UCSD-AML1 (cell line): ENCODE results near the gene NIM1K.
"Not testable (repeated sequence)": the region's sequence is repeated elsewhere in the genome, so short reads cannot be mapped to it uniquely, and the experiment has no call there.

Experiments
- DNase-seq: peaks from one replicate; lab custom pipeline; 2025; ENCODE audit not compliant: unreplicated experiment; lab: John Stamatoyannopoulos, UW

Gene NIM1K

DNA sequence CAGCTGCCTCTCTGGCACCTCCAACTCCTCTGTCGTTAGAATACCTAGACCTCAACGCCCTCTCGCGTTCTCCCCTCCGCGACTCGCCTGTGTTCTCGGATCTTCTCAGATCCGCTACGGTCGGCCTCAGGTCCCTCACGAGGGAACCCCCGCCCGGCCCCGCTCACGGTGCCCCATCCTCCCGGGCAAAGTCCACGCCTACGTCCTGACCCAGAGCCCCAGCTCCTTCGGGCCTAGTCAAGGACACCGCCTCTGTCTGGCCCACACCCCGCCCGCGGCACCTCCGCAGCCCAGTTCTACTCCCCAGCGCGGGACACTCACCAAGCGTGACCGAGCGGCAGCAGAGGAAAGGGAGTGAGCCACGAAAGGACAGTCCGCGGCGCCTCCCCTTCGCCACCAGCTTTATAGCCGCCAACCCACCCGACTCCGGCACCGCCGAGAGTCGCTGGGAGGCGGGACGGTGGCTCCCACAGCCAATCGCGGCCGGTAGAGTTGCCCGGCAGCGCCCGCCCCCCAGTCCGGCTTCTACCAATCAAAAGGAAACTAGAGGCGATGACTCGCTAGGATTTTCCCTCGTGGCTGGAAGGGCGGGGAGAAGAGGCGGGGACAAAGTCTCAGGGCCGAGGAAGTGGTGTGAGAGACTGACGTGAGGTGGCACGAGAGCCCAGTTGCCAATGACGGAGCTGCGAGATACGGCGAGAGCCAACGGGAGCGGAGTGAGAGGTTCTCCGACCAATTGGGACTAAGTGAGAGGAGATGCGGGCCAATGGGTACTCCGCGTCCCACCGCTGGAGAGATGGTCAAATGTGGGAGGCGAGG is 121.2 kb downstream of the NIM1K start, which contains the start of gene HMGCS1:
Gene HMGCS1 (minus strand): TSS at position 378 of the 819 bp plus-strand sequence. CDS start 14,447 bp downstream, outside the sequence.
- DNase-seq, result peak; percentile 97

DNA sequence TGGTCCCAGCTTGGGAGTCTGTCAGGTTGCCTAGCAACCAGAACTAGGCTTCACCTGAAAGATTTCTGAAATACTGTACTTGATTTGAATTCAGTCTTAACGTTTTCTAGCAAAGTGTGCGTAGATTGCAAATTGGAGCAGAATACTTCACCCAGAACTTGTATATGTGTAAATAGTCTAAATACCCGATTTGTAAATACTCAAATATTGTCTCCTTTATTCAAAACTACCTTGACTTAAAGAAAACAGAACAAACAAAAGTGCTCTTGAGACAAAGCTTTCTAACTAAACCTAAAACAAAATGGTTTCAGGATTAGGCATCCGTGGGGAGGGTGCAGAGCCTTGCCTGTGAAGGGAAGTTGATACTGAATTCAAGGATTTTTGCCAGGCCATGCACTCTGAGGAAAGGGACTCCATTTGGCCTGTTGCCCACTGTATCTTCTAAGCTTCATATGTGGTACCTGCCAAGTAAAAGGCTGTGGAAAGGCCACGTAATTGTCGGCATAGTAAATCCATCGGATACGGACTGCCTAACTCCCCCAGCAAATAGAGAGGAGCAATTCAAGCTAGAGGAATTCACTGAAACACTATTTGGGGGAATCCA is 121.9 kb downstream of the NIM1K start:
- no peak for DNase-seq

DNA sequence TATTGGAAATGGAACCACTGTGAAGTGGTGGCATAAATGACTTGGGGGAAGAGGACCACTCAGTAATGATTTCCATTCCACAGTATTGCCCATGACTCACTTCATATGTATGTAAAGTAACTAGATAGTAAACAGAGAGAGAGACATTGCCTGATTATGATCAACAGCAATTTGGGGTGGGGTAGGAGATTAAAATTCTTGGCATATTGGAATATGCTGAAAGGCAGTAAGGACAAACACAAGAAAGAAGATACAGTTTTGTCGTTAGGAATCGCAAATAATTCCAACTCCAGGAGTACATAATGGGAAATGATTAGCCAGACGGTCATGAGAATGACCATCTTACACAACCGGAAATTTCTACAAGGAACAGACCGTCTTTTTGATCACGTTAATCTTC is 122.7 kb downstream of the NIM1K start:
- no peak for DNase-seq

DNA sequence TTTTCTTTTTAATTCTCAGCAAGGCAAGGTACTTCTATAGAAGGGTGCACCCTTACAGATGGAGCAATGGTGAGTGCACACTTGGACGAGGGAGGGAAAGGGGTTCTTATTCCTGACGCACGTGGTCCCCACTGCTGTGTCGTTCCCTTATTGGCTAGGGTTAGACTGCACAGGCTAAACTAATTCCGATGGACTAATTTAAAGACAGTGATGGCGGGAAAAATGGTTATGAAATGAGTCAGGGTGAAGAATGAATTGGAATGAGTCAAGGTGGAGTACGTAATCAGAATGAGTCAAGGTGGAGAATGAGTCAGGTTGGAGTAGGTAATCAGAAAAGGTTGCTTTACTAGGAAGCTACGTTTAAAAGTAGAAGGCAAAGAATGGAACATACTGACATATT is 123.2 kb downstream of the NIM1K start:
- no peak for DNase-seq

DNA sequence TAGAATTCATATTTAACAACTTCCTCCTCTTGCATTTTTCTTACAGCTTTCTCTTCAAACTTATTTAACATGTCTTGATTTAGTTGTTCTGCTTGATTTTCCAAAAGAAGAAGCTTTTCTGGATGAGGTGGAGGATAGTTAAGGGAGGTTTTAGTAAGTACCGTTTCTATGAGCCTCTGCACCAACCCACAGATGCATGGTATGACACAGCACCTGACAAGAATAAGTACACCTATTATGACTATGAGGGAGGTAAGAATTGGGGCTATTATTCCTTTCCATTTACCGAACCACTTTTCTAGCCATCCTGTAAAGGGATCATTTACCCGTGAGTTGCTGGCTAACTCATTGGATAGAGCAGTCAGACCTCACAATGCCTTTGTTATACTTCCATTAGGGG is 123.7 kb downstream of the NIM1K start:
- no peak for DNase-seq

DNA sequence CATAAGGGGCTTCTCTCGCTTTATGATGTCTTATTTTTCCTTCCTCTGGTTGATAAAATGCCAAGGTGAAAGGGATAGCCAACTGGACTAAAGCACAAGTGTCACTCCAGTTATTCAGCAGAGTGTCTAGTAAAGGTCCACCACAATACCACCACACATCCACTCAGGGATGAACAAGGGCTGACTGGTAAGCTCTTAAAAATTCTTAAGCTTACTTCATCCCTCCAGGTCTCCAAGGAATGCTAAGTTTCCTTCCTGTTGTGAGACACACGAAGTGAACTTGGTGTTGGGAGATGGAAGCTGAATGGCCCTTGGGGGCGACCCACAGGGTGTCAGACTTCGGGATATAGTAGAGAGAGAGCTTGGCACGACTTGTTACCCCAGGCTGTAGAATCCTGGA is 124.4 kb downstream of the NIM1K start:
- DNase-seq, result no peak

DNA sequence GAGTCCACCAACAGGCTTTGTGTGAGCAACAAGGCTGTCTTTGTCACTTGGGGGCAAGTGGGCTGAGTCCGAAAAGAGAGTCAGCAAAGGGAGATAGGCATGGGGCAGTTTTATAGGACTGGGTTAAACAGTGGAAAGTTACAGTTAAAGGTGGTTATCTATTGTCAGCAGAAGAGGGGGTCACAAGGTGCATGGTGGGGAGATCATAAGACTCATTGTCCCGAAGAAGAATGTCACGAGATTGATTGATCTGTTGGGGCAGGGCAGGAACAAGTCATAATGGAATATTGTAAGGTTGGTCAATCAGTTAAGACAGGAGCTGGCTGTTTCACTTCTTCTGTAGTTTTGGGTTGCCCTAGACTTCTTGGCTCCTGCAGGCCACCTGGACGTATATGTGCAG is 128.8 kb downstream of the NIM1K start:
- no peak for DNase-seq

DNA sequence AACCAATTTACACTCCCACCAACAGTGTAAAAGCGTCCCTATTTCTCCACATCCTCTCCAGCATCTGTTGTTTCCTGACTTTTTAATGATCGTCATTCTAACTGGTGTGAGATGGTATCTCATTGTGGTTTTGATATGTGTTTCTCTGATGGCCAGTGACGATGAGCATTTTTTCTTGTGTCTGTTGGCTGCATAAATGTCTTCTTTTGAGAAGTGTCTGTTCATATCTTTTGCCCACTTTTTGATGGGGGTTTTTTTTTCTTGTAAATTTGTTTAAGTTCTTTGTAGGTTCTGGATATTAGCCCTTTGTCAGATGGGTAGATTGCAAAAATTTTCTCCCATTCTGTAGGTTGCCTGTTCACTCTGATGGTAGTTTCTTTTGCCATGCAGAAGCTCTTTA is 131.5 kb downstream of the NIM1K start:
- not testable (repeated sequence) for DNase-seq

DNA sequence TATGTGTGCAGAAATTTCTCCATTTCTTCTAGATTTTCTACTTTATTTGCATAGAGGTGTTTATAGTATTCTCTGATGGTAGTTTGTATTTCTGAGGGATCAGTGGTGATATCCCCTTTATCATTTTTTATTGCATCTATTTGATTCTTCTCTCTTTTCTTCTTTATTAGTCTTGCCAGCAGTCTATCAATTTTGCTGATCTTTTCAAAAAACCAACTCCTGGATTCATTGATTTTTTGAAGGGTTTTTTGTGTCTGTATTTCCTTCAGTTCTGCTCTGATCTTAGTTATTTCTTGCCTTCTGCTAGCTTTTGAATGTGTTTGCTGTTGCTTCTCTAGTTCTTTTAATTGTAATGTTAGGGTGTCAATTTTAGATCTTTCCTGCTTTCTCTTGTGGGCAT is 133.6 kb downstream of the NIM1K start:
- DNase-seq, result not testable (repeated sequence)
